Adrenal gland (tissue), 5 donors: ENCODE results near the gene CCDC51.
"Not testable (repeated sequence)": the region's sequence is repeated elsewhere in the genome, so short reads cannot be mapped to it uniquely, and the experiment has no call there.

Experiments
- POLR2A ChIP-seq, 2 donors: fragments of 450-650 bp; IDR thresholded peaks; one replicate each; pipeline ENCODE4 v1.6.1; 2017; ENCODE audit warnings: antibody characterized with exemption in 2 of 2, mild to moderate bottlenecking in 2 of 2, moderate library complexity in 1 of 2
- TF ChIP-seq, protein P1 (sequence below), 6 experiments: fragments of 450-650 bp in 4 of 6; fragments of 200-600 bp in 2 of 6; sonication (generic) in 1 of 6; IDR thresholded peaks; 1 replicate in 5 of 6; 2 replicates in 1 of 6; pipeline versions ENCODE4 v1.5.1 to v1.8.0; 2016 to 2021; ENCODE audit warnings: antibody characterized with exemption in 6 of 6, mild to moderate bottlenecking in 2 of 6, moderate library complexity in 1 of 6
- donor health status: DM: no; HTN: no; CAD: no.

DNA sequence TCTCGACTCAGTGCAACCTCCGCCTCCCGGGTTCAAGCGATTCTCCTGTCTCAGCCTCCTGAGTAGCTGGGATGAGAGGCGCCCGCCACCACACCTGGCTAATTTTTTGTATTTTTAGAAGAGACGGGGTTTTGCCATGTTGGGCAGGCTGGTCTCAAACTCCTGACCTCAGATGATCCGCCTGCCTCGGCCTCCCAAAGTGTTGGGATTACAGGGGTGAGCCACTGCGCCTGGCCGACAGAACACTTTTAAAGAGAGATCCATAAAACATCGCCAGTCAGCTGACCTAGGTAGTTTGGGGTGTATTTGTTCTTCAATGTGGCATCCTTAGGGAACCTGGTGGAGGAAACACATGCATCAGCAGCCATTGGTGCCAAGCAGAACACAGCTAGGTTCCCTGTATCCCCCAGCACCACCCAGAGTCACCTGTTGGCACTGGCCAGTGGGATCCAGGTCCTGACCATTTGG is 38.5 kb downstream of the CCDC51 start:
- TF ChIP-seq, protein P1, sequence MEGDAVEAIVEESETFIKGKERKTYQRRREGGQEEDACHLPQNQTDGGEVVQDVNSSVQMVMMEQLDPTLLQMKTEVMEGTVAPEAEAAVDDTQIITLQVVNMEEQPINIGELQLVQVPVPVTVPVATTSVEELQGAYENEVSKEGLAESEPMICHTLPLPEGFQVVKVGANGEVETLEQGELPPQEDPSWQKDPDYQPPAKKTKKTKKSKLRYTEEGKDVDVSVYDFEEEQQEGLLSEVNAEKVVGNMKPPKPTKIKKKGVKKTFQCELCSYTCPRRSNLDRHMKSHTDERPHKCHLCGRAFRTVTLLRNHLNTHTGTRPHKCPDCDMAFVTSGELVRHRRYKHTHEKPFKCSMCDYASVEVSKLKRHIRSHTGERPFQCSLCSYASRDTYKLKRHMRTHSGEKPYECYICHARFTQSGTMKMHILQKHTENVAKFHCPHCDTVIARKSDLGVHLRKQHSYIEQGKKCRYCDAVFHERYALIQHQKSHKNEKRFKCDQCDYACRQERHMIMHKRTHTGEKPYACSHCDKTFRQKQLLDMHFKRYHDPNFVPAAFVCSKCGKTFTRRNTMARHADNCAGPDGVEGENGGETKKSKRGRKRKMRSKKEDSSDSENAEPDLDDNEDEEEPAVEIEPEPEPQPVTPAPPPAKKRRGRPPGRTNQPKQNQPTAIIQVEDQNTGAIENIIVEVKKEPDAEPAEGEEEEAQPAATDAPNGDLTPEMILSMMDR (IDR thresholded peaks at IDR 0.05), result not testable (repeated sequence)
- TF ChIP-seq POLR2A (IDR thresholded peaks at IDR 0.05), result not testable (repeated sequence)
